Osteocyte (in vitro differentiated cells): ENCODE data around the gene GRIA4. TPM values are rescaled to one million over a fixed set of nuclear protein-coding genes. Genes with fewer than 3 reads are reported as not detected.

Experiments
- DNase-seq: peaks from one replicate; pipeline ENCODE4 v3.0.0; 2021; ENCODE audit warnings: mixed read lengths; ENCODE audit not compliant: unreplicated experiment; ENCODE audit errors: extremely low spot score
- H3K27ac Mint-ChIP-seq: one replicate; pipeline ENCODE4 v1.8.0; 2021; ENCODE audit warnings: mild to moderate bottlenecking, mixed read lengths; ENCODE audit not compliant: unreplicated experiment
- H3K27me3 Mint-ChIP-seq: one replicate; pipeline ENCODE4 v1.8.0; 2021; ENCODE audit warnings: mixed read lengths; ENCODE audit not compliant: unreplicated experiment
- H3K36me3 Mint-ChIP-seq: one replicate; pipeline ENCODE4 v1.8.0; 2021; ENCODE audit warnings: mixed read lengths; ENCODE audit not compliant: unreplicated experiment
- H3K4me1 Mint-ChIP-seq: one replicate; pipeline ENCODE4 v1.8.0; 2021; ENCODE audit warnings: mixed read lengths; ENCODE audit not compliant: unreplicated experiment
- H3K4me3 Mint-ChIP-seq: one replicate; pipeline ENCODE4 v1.8.0; 2021; ENCODE audit warnings: mild to moderate bottlenecking, moderate library complexity, mixed read lengths; ENCODE audit not compliant: unreplicated experiment
- H3K9me3 Mint-ChIP-seq: one replicate; pipeline ENCODE4 v1.8.0; 2021; ENCODE audit warnings: mixed read lengths; ENCODE audit not compliant: unreplicated experiment
- CTCF ChIP-seq: fragments of 200-600 bp; sonication (generic); IDR thresholded peaks from 2 replicates; pipeline ENCODE4 v1.5.0; 2021; ENCODE audit warnings: antibody characterized with exemption, mild to moderate bottlenecking, moderate library complexity
- total RNA-seq: library from RNA; stranded (reverse); gene quantifications from 2 replicates; pipeline ENCODE4 v1.2.1, GENCODE V29; 2021

Gene GRIA4
- total RNA-seq, 1 donor from 2014 or later, result not detected

- Mint-ChIP-seq H3K9me3 (no peaks in the 10 kb centered on the region), H3K4me3 (no peak overlapping the region), H3K36me3 (no peaks in the 10 kb centered on the region), H3K27ac (no peak overlapping the region), H3K4me1 (no peaks in the 10 kb centered on the region), H3K27me3 (peaks cover 37% of the 10 kb centered on the region)
- TF ChIP-seq CTCF, result no peak
- no peak for DNase-seq
Observed at GRCh38 chr11:105603156-105603555, 6.7 kb upstream of the GRIA4 start.

GRCh38 chr11:105609341-105609781 lies 512 bp upstream of the GRIA4 start:
- Mint-ChIP-seq H3K27ac (no peak overlapping the region), H3K36me3 (no peaks in the 10 kb centered on the region), H3K4me3 (peak overlapping the region; percentile 81), H3K4me1 (peaks cover 26% of the 10 kb centered on the region), H3K9me3 (no peaks in the 10 kb centered on the region), H3K27me3 (peaks cover 76% of the 10 kb centered on the region)
- no peak for DNase-seq
- peak; percentile 47 for TF ChIP-seq CTCF

- TF ChIP-seq CTCF, result no peak
- peak overlapping the region; percentile 81 for H3K4me3 Mint-ChIP-seq
- H3K4me1 Mint-ChIP-seq, result peaks cover 26% of the 10 kb centered on the region
- DNase-seq, result no peak
- no peak overlapping the region for H3K27ac Mint-ChIP-seq
- no peaks in the 10 kb centered on the region for H3K36me3 Mint-ChIP-seq
- H3K9me3 Mint-ChIP-seq, result no peaks in the 10 kb centered on the region
- H3K27me3 Mint-ChIP-seq, result peaks cover 75% of the 10 kb centered on the region
Observed at GRCh38 chr11:105610871-105611571, 1.1 kb downstream of the GRIA4 start.

- Mint-ChIP-seq H3K27me3 (peaks cover 69% of the 10 kb centered on the region), H3K9me3 (no peaks in the 10 kb centered on the region), H3K4me1 (peaks cover 26% of the 10 kb centered on the region), H3K4me3 (peak overlapping the region; percentile 81), H3K27ac (no peak overlapping the region), H3K36me3 (no peaks in the 10 kb centered on the region)
- DNase-seq, result no peak
- TF ChIP-seq CTCF, result no peak
Observed at GRCh38 chr11:105611572-105612441, 1.9 kb downstream of the GRIA4 start.

- H3K36me3 Mint-ChIP-seq, result no peaks in the 10 kb centered on the region
- H3K4me3 Mint-ChIP-seq, result no peak overlapping the region
- DNase-seq, result no peak
- H3K27ac Mint-ChIP-seq, result no peak overlapping the region
- H3K27me3 Mint-ChIP-seq, result peaks cover 61% of the 10 kb centered on the region
- H3K9me3 Mint-ChIP-seq, result no peaks in the 10 kb centered on the region
- peaks cover 26% of the 10 kb centered on the region for H3K4me1 Mint-ChIP-seq
- TF ChIP-seq CTCF, result no peak
Observed at GRCh38 chr11:105612771-105613170, 2.9 kb downstream of the GRIA4 start.
